GM18858 (cell line): ENCODE results near the gene UNC45B.
"Not testable (repeated sequence)": the region's sequence is repeated elsewhere in the genome, so short reads cannot be mapped to it uniquely, and the experiment has no call there.

Source experiments
- ATAC-seq: cut with Tn5 transposase; IDR thresholded peaks from one replicate; pipeline ENCODE4 v1.9.1; 2021; ENCODE audit not compliant: unreplicated experiment

Gene UNC45B

DNA sequence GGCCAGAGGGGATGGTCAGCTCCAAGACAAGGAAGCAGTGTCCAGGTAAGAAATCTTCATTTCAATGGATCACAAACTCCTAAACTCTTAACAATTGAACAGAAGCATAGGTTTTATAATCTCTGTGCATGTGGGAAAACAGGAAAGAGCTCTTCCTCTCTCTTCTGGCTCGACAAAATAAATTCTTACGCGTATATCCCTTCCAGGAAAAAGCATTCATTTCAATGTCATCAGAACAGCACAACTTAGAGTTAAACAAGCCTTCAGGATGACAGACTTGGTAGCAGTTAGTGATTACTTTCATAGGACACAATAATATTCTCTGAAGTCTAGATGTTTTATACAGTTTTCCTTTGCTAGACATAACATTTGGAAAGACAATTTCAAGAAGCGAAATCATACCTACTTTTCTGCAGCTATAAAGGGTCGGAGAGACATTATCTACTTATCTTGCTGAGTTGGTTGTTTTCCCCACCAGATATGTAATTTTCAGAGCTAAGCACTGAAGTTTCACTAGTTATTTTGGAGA lies 65.9 kb downstream of the UNC45B start:
- ATAC-seq: no peak

DNA sequence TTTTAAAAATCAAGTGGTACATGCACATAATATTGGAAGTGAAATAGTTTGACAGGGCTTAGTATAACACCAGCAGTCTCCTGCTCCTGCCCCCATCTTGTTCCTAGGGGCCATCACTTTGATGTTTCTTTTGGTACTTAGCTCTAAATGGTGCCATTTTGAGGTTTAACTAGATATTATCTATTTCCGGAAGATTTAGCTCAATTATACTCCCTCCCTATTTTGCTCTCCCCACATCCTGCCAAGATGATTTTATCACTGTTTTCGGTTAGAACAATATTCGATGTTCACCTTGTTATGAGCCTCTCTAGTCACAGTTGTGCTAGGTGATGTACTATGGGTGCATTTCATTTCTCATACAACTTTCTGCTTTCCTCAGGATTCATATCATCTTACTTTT lies 66.6 kb downstream of the UNC45B start:
- no peak for ATAC-seq

DNA sequence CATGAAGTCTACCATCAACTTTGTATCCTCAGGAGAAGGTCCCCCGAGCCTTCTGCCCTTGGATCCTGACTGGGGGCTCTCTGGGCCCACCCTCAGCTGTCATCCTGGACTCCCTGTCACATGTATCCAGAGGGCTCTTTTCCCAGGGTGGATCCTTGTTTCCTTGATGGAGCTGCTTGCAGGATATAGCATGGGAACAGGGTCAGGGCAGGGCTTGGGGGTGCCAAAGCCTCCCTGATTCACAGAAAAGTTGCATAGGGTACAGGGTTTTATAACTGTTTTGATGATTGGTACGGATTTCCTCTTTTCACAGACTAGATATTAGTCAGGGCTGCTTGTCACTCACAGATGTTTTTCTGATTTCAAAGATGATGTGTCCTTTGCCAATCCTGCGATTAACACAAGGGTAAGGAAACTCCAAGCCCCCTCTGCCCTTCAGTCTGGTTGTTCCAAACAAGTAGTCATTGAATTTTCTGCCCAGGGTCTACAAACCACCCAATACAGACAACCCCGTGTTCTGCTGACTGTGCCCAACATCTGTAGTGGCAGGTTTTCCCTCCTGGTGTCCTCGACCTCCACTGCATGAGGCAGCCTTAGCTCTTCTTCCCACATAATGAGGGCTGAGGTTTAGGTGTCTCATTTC lies 67.1 kb downstream of the UNC45B start:
- no peak for ATAC-seq

DNA sequence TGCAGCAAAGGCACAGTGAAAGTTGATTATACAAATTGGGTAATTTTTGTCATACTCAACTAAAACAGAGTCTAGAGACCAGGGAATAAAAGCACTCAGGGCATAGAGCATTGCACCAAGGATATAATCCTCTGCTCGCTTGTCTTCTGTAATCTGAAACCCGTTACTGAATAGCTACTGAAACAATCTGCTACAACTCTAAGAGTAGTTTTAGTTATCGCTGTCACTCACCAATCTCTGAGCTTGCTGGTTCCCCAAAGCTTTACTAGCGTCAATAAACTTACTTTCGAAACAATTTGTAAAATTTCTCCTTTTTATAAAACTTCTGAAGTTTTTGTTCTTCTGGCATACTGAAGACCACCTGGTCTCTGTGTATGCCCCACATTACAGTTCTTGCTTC lies 69.5 kb downstream of the UNC45B start:
- no peak for ATAC-seq

DNA sequence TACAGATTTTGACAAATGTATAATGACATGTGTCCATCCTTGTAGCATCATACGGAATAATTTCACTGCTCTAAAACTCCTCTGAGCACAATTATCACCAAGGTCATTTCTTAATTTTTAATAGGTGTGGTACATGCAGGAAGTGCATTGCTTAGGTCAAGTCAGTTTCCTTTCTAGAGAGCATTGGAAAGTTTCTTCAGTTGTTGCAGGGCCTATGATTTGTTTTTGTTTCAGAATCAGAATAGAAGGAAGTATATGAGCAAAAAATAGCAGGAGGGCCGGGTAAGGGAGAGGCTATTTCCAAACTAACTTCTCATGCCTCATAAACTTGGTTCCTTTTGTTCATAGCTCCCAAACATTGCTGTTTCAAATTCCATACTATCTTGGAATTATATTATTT lies 71.3 kb downstream of the UNC45B start:
- no peak for ATAC-seq

DNA sequence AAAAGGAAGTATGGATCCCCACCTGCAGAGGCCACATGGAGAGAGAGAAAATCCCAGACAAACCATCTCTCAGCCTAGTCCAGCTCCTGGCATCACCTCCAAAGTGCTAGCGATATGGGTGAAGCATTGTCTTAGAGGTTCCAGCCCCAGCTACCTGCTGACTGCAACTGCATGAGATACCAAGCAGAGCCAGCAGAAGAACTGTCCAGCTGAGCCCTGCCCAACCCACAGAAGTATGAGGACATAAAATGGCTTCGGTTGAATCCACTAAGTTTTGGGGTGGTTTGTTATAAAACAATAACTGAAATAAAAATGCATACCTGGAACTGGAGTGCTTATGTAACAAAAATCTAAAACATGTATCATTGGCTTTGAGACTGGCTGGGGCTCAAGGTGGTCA lies 74.8 kb downstream of the UNC45B start:
- ATAC-seq: no peak

DNA sequence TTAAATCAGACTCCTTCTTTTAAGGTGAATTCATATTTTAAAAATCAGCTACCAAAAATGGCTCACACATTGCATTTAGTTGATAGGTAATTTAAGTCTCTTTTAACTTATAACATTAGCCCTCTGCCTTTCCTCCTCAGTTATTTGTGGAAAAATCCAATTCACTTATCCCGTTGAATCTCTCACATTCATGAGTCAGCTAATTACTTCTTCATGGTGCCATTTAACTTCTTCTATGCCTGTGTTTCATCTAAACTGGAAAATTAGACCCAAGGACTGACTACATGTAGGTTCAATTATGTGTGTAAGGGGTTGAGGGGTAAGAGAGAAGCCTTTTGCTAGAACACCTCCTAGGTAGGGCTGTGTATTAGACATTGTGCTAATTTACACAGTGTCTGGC lies 76.8 kb downstream of the UNC45B start:
- no peak for ATAC-seq

DNA sequence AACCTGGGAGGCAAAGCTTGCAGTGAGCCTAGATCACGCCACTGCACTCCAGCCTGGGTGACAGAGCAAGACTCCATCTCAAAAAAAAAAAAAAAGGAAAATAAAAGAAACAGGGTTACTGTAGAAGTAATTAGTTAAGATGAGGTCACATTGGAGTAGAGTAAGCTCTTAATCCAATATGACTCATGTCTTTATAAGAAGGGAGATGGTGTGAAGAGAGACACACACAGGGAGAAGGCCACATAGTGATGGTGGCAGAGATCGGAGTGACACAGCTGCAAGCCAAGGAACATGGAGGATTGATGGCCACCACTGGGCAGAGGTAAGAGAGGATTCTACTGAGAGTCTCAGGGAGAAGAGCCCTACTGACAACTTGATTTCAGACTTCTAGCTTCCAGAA lies 79.9 kb downstream of the UNC45B start:
- no peak for ATAC-seq

DNA sequence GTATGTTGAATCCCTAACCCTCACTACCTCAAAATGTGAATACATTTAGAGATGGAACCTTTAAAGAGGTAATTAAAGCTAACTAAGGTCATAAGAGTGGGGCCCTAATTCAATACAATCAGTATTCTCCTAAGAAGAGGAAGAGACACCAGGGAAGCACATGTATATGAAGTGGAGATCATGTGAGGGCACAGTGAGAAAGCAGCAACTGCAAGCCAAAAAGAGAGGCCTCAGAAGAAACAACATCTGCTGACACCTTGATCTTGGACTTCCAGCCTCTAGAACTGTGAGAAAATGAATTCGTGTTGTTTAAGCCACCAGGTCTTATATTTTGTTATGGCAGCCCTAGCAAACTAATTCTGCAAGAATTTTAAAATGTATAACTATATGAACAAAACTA lies 82.0 kb downstream of the UNC45B start:
- no peak for ATAC-seq

DNA sequence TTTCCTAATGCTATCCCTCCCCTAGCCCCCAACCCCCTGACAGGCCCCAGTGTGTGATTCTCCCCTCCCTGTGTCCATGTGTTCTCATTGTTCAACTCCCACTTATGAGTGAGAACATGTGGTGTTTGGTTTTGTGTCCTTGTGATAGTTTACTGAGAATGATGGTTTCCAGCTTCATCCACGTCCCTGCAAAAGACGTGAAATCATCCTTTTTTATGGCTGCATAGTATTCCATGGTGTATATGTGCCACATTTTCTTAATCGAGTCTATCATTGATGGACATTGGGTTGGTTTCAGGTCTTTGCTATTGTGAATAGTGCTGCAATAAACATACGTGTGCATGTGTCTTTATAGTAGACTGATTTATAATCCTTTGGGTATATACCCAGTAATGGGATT lies 86.7 kb downstream of the UNC45B start:
- not testable (repeated sequence) for ATAC-seq

DNA sequence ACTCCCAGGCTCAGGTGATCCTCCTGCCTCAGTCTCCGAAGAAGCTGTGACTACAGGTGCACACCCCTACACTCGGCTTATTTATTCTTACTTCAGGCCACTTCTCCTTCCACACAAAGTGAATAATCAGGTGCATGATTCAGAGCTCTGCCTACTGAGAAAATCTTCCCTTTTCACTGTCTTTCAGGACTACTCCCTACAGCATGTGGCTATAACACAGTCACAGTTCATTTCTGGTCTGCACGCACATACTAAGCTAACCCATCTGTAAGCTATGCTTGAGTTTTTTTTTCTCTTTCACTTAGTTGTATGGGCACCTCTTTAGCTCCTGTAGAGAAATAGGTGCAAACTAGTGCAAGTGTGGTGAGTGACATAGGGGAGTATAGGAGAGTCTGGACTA lies 87.7 kb downstream of the UNC45B start:
- ATAC-seq: no peak

DNA sequence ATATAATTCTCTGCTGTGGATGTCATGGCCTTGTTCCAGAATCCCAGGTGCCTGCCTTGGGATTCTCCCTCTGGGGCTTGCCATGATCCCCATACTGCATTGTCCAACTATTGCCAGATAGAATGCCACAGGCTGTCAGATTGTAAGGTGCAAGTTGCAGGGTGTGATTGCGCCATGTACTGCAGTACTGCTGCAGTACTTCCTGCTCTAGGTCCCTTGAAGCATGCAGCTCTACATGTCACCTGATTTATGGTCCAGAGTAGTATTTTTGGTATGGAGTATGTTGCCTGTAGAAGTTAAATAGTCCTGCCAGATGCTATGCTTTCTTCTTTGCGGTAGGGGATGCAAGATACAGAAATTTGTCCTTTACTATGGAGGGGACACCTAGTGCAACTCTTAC lies 88.3 kb downstream of the UNC45B start:
- no peak for ATAC-seq

DNA sequence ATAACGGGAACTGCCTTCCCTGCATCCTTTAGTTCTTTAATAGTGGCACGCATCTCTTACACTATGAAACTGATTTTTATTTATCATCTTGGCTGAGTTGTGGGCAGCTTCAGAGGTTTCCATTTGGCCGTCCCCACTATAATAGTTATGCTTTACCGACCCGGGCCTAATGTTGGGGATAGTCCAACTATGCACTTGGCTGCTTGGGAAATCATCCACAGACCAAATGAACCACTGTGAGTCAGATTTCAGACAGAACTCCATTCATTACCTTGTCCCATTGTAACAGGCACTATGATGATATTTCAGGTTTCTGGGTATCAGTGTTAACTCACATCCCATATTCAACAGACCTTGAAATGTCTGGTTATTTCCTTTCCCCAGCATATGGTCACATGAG lies 89.2 kb downstream of the UNC45B start:
- no peak for ATAC-seq

DNA sequence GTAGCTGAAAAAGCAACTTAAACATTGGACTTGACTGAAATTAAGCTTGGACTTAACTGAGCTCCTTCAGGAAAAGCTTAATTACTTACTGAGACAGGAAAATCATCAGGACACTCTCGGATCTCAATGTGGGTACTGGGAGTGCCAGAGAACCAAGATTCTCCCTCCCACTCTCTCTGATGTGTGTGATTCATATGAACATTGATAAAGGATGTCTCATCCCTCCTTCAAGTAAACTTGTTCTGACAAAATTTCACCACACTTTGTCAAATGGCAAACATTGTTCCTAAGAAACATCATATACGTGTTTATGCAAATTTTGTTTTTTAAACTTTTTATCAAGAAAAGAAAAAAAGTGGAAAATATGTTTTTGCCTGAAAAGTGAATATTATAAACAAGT lies 91.2 kb downstream of the UNC45B start:
- ATAC-seq: no peak
